Measurements from ENCODE around the gene MAN1C1.
A peak's percentile ranks its signal among the peaks of the same experiment; 100 is the strongest.
"Not testable (repeated sequence)": the region's sequence is repeated elsewhere in the genome, so short reads cannot be mapped to it uniquely, and the experiment has no call there.

The MAN1C1 gene

DNA sequence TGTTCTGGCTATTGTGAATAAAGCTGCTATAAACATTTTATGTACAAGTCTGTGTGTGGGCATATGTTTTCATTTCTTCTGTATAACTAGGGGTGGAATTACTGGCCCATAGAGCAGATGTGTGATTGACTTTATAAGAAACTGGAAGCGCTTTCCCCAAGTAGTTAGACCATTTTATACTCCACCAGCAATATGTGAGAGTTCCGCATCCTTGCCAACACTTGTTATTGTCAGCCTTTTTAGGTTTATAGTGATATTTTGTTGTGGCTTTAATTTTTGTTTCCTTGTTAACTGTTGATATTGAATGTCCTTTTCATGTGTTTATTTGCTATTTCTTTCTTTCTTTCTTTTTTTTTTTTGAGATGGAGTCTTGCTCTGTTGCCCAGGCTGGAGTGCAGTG, 9.4 kb downstream of the MAN1C1 start:
- no peak for TF ChIP-seq POLR2A (IDR thresholded peaks at IDR 0.05; ENCODE audit: low read depth, low read length)
- TF ChIP-seq POLR2AphosphoS5 (IDR thresholded peaks at IDR 0.05; ENCODE audit: low read depth, low read length): no peak
- TF ChIP-seq TAF1 (IDR thresholded peaks at IDR 0.05; ENCODE audit: borderline replicate concordance, low read depth, low read length): no peak
- FAIRE-seq: no peak
- DNase-seq (ENCODE audit: insufficient read length): no peak

GRCh38 chr1:25628741-25629421, 12.3 kb downstream of the MAN1C1 start:
- TF ChIP-seq POLR2AphosphoS5 (IDR thresholded peaks at IDR 0.05; ENCODE audit: low read depth, low read length) (no peak), POLR2A (IDR thresholded peaks at IDR 0.05; ENCODE audit: low read depth, low read length) (no peak), TAF1 (IDR thresholded peaks at IDR 0.05; ENCODE audit: borderline replicate concordance, low read depth, low read length) (no peak)
- FAIRE-seq: no peak
- DNase-seq (ENCODE audit: insufficient read length): no peak

- DNase-seq (ENCODE audit: insufficient read length) (no peak), FAIRE-seq (no peak)
- TF ChIP-seq POLR2AphosphoS5 (IDR thresholded peaks at IDR 0.05; ENCODE audit: low read depth, low read length) (no peak), TAF1 (IDR thresholded peaks at IDR 0.05; ENCODE audit: borderline replicate concordance, low read depth, low read length) (no peak), POLR2A (IDR thresholded peaks at IDR 0.05; ENCODE audit: low read depth, low read length) (no peak)
Observed at GRCh38 chr1:25629836-25630235, 13.2 kb downstream of the MAN1C1 start.

DNA sequence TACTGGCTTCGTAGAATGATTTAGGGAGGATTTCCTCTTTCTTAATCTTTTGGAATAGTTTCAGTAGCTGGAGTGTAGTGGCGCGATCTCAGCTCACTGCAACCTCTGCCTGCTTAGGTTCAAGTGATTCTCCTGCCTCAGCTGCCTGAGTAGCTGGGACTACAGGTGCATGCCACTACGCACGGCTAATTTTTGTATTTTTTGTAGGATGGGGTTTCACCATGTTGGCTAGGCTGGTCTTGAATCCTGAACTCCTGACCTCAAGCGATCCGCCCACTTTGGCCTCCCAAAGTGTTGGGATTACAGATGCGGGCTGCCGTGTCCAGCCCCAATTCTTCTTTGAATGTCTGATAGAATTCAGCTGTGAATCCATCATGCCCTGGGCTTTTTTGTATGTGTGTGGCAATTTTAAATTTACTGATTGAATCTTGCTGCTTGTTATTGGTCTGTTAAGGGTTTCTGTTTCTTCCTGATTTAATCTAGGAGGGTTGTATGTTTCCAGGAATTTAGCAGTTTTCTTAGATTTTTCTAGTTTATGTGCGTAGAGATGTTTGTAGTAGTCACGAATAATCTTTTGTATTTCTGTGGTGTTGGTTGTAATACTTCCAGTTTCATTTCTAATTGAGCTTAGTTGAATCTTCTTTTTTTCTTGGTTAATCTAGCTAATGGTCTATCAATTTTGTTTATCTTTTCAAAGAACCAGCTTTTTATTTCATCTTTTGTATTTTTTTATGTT, 15.3 kb downstream of the MAN1C1 start:
- TF ChIP-seq POLR2A (IDR thresholded peaks at IDR 0.05; ENCODE audit: low read depth, low read length) (no peak), POLR2AphosphoS5 (IDR thresholded peaks at IDR 0.05; ENCODE audit: low read depth, low read length) (no peak), TAF1 (IDR thresholded peaks at IDR 0.05; ENCODE audit: borderline replicate concordance, low read depth, low read length) (no peak)
- FAIRE-seq: peak; percentile 58

DNA sequence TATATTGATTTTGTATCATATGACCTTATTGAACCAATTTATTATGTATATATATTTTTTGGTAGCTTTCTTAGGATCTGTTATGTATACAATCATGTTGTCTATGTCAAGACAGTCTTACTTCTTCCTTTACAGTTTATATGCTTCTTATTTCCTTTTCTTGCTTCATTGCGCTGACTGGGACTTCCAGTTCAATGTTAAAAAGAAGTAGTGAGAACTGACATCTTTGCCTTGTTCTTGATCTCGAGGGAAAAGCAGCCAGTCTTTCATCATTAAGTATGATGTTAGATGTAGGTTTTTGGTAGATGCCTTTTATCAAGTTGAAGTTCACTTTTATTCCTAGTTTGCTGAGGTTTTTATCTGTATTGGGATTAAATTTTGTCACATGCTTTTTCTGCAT, 17.5 kb downstream of the MAN1C1 start:
- TF ChIP-seq TAF1 (IDR thresholded peaks at IDR 0.05; ENCODE audit: borderline replicate concordance, low read depth, low read length) (no peak), POLR2A (IDR thresholded peaks at IDR 0.05; ENCODE audit: low read depth, low read length) (no peak), POLR2AphosphoS5 (IDR thresholded peaks at IDR 0.05; ENCODE audit: low read depth, low read length) (no peak)
- DNase-seq (ENCODE audit: insufficient read length): no peak
- no peak for FAIRE-seq

More for the DNA sequence above, 15.3 kb downstream of the MAN1C1 start:
- DNase-seq (ENCODE audit: insufficient read length): no peak

- FAIRE-seq (no peak), DNase-seq (ENCODE audit: insufficient read length) (no peak)
- TF ChIP-seq POLR2A (IDR thresholded peaks at IDR 0.05; ENCODE audit: low read depth, low read length) (no peak), TAF1 (IDR thresholded peaks at IDR 0.05; ENCODE audit: borderline replicate concordance, low read depth, low read length) (no peak), POLR2AphosphoS5 (IDR thresholded peaks at IDR 0.05; ENCODE audit: low read depth, low read length) (no peak)
Observed at GRCh38 chr1:25634896-25635295, 18.3 kb downstream of the MAN1C1 start.

DNA sequence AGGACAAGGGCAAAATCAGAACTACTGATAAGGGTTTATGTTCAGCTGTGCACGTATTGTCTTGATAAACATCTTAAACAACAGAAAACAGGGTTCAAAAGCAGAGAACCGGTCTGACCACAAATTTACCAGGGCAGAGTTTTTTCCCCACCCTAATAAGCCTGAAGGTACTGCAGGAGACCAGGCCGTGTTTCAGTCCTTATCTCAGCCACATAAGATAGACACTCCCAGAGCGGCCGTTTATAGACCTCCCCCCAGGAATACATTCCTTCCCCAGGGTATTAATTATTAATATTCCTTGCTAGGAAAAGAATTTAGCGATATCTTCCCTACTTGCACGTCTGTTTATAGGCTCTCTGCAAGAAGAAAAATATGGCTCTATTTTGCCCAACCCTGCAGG, 19.6 kb downstream of the MAN1C1 start:
- FAIRE-seq: not testable (repeated sequence)

DNA sequence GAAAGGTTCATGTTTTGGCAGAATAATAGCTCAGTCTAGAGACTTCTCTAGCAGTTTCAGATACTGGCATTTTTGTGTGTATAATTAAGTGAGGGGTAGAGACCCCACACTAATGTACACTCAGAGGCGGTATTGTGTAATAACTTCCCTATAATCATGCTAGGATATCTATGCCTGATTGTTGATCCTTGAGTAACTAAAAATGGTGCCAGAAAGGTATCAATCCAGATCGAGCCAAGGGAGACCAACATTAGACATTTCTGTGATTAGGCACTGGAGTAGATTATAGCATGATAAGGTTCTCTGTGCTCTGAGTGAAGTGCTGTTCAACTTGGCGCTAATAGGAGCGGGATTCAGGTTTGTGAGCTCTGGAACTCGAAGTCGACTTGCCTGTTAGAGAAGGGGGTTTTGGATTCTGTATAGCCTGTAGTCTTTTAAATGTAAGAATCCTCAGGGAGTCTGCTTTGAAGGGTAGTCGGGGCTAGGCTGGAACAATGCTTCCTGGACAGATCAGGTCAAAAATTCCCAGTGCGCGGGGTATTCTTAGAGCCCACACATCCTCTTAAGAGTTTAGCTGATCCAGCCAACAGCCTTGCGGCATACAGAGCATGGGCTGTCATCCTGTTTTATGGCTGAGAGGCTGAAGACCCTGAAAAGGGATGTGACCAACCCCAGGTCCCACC, 24.2 kb downstream of the MAN1C1 start:
- DNase-seq (ENCODE audit: insufficient read length) (no peak), FAIRE-seq (no peak)
- TF ChIP-seq POLR2A (IDR thresholded peaks at IDR 0.05; ENCODE audit: low read depth, low read length) (no peak), POLR2AphosphoS5 (IDR thresholded peaks at IDR 0.05; ENCODE audit: low read depth, low read length) (no peak), TAF1 (IDR thresholded peaks at IDR 0.05; ENCODE audit: borderline replicate concordance, low read depth, low read length) (no peak)

More for the DNA sequence above, 19.6 kb downstream of the MAN1C1 start:
- DNase-seq (ENCODE audit: insufficient read length): not testable (repeated sequence)

GRCh38 chr1:25641329-25641725, 24.7 kb downstream of the MAN1C1 start:
- DNase-seq (ENCODE audit: insufficient read length) (no peak), FAIRE-seq (no peak)
- TF ChIP-seq POLR2AphosphoS5 (IDR thresholded peaks at IDR 0.05; ENCODE audit: low read depth, low read length): no peak
- TF ChIP-seq POLR2A (IDR thresholded peaks at IDR 0.05; ENCODE audit: low read depth, low read length): no peak
- TF ChIP-seq TAF1 (IDR thresholded peaks at IDR 0.05; ENCODE audit: borderline replicate concordance, low read depth, low read length): no peak

DNA sequence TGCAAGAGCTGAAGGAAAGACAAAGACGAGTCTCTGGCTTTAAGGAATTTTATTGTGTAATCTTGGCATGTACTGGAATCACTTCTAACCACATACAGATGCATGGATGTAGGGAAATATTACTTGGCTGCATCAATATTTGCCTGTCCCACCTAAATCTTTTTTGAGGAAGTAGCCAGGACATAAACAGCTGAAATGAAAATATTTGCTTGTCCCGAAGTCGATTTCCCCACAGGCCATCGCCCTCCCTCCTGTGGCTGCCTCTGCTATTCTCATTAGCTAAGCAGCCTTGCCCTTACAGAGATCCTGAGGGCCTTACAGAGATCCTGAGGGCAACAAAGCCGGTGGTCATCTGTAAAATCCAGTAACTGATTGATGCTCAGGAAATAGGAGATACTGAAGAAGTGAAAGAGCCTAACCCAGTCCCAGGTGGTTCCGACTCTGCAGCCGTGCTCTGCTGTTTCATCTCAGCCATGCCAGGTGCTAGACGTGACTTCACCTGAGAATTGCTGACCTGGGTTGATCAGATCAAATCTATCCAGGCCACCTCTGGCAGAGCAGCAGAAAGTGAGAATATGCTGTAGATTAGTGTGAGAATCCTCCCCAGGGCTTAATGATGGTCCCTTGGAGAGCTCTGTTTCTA, 25.5 kb downstream of the MAN1C1 start:
- TF ChIP-seq TAF1 (IDR thresholded peaks at IDR 0.05; ENCODE audit: borderline replicate concordance, low read depth, low read length) (no peak), POLR2A (IDR thresholded peaks at IDR 0.05; ENCODE audit: low read depth, low read length) (no peak), POLR2AphosphoS5 (IDR thresholded peaks at IDR 0.05; ENCODE audit: low read depth, low read length) (no peak)
- no peak for FAIRE-seq
- no peak for DNase-seq (ENCODE audit: insufficient read length)

DNA sequence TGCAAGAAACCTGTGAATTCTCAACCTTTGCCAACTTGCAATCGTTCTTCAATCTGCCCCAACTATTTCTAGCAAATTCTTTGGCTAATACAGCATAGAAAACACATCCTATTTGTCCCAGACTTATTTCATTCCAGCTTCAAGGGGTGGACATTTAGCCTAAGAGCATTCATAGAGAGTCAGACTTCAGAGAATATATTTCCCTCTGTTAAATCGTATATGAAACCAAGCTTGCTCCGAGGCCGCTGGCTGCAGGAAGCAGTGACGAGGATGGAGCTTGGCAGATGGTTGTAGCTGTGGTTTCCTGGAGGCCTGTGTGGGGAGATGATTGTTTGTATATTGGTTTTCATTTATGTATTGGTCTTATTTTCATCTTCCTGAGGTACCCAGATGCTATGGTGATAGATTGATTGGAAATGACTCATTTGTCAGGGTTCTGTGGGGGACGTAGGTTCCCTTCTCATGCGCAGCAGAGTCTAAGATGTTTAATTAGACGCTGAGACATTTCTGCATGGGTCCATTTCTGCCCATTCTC, 26.1 kb downstream of the MAN1C1 start:
- FAIRE-seq: peak; percentile 96
- TF ChIP-seq TAF1 (IDR thresholded peaks at IDR 0.05; ENCODE audit: borderline replicate concordance, low read depth, low read length): no peak
- no peak for TF ChIP-seq POLR2A (IDR thresholded peaks at IDR 0.05; ENCODE audit: low read depth, low read length)
- TF ChIP-seq POLR2AphosphoS5 (IDR thresholded peaks at IDR 0.05; ENCODE audit: low read depth, low read length): no peak
- DNase-seq (ENCODE audit: insufficient read length): no peak

Data from GM12892 (cell line).